ENCODE data around the gene NHERF2.

GRCh38 chr16:2046893-2047329 lies 20.2 kb downstream of the NHERF2 start:
- TF ChIP-seq CTCF (IDR thresholded peaks at IDR 0.05) = no peak
- no peak for TF ChIP-seq POLR2A (IDR thresholded peaks at IDR 0.05)
